ENCODE results near the gene CEP131. TPM values are rescaled to one million over a fixed set of nuclear protein-coding genes. Genes with fewer than 3 reads are reported as not detected.

Gene CEP131
- polyA plus RNA-seq, 3 donors: 5.0 to 12.7 (median 5.4) TPM

DNA sequence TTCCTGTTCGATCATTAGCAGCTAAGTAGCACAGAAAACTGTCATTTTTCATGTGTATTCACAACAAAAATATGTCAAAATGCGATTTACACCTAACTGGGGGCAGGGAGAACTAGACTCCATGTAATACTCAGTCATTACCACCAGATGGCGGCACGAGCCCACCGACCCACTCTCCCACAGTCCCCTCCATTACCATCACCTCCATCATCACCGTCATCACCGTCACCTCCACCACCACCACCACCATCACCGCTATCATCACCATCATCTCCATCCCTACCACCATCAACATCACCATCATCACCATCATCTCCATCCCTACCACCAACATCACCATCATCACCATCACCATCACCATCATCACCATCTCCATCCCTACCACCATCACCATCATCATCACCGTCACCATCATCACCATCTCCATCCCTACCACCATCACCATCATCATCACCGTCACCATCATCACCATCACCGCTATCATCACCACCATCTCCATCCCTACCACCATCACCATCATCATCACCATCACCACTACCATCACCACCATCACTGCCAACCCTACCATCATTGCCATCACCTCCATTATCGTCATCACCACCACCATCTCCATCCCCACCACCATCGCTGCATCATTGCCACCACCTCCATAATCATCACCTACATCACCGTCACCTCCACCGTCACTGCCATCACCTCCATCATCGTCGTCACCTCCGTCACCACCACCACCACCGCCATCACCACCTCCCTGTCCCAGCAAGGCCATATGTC, 30.8 kb upstream of the CEP131 start:
- WGBS, 3 donors: 62 to 64% (median 63%) methylated on average over 19 of the region's 19 CpGs
- no peak overlapping the region for H3K27ac ChIP-seq (ENCODE audit: low read depth, low read length)

DNA sequence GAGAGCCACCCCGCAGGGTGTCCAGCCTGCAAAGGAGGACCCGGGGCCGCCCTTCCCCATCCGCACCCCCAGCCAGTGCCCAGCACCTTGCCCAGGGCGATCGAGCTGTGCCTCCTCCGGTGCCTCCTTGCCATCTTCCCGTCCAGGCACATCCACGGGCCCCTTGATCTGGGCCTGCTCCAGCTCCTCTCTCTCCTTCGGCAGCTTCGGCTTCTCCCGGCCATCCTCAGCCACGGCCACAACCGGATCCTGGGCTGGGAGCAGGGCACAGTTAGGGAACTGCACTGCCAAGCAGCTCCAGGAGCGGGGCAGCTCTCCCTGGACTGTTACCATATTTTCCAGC, 30.2 kb upstream of the CEP131 start:
- no peak overlapping the region for H3K27ac ChIP-seq (ENCODE audit: low read depth, low read length)
- WGBS, 3 donors: 74 to 80% (median 79%) methylated on average over 13 to 15 of the region's 15 CpGs

DNA sequence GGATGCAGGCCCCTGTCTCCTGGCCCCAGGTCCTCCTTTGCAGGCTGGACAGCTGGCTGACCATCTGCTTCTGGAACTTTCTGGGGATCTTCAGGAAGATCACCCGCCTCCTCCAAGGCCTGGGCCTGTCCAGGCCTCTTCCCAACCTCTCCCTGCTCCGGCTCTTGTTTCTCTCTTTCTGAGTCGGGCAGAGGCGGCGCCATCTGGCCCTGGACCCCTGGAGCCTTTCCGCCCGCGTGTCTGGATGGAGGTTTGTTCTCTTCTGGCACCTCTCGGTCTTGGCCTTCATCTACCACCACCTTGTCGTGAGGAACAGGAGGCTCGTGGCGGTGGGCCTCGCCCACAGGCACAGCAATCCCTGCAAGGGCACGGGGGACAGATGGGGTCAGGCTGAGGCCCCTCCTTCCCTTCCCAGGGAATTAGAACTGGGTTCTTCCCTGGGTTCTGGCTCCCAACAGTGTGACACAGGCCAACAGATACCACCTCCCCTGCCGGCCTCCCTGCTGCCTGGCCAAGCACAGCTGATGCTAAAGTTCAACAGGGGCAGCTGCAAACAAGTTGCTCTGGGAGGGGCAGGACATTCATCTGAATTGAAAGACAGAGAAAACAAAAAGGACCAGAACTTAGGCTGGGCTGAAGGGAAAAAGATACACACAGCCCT, 29.7 kb upstream of the CEP131 start:
- H3K27ac ChIP-seq (ENCODE audit: low read depth, low read length): no peak overlapping the region
- WGBS, 3 donors: 85 to 90% (median 89%) methylated on average over 15 of the region's 15 CpGs

DNA sequence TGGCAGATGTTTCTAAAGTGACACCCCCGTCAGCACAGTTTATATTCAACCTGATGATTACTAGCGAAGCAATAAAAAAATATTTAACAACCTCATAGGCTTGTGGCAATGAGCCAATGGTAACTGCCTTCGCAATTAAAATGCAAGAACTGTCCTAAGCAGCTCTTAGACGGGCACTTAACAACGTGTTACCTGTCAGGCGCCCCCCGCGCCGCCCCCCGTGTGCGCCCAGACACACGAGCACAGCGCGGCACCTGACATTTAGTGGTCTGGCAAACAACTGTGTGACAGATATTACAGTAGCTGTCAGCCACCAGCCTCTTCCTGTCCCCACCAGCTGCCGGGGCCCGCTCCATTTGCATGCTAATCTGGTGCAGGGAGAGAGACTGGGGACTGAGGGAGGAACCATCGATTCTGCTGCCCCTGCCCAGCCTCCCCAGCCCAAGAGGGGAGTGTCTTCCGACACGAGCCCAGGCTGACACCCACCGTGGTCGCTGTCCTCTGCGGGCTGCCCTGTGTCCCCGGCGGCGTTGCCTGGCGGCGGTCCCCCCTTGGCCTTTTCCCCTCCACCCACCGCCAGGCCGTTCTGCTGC, 29.0 kb upstream of the CEP131 start:
- H3K27ac ChIP-seq (ENCODE audit: low read depth, low read length): no peak overlapping the region
- 83 to 88% (median 84%) methylated on average over 29 of the region's 29 CpGs for WGBS, 3 donors

DNA sequence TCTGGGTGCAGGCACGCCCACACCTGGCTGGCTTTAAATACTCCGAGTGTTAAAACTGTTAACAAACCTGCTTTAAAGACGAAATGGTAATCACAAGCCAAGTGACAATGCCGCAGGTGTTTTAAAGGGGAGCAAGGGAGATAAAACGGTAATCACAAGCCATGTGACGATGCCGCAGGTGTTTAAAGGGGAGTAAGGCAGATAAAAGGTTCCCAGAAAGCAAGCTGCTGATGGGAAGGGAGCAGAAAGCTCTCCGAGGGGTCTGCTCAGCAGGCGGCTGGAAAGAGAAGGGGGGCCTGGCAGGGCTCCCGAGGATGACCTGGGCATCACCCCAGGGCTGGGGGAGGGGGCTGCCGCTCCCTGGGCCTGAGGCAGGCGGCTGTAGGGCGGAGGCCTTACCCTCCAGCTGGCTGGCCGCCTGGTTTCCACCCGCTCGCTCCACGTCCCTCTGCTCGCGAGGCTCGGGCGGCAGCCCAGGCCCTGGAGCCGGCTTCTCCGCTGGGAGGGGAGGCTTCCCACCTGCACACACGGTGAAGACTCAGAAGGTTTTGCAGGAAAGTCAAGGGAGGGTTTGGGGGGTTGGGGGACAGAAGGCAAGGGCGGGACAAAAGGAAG, 28.4 kb upstream of the CEP131 start:
- WGBS, 3 donors: 75 to 86% (median 77%) methylated on average over 23 to 25 of the region's 25 CpGs
- H3K27ac ChIP-seq (ENCODE audit: low read depth, low read length): no peak overlapping the region

DNA sequence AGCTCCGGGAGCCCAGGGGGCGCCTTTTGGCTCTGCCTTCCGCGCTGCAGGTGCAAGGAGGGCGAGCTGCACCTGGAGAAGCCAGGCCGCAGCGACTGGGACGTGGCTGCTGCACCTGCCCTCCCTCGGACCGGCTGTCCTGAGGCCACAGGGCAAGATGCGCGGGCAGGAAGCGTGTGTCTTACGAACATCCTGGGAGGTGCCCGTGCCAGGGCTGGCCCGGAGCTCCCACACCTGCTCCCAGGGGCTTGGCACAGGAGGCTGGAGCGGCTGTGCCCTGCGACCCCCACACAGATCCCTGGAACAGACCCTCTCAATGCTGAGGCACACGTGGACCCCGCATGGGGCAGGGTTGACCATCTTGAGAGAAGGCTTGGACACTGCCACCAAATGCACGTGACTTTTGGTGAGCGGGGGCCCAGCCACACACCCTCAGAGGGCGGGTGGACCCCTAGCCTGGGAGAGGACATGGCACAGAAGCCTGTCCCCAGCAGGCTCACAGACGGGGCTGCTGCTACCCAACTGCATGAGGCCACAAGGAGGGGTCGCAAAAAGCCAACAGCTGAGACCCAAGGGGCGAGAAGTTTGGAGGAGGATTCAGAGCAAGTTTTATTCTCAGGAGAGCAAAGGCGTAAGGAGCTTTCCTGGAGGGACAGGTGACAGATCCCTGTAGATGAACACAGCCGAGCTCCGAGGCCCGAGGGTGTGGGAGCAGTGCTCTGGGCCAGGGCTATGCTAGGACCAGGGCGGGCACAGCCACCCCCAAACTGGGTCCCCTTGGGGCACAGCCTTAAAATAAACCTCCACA, 27.7 kb upstream of the CEP131 start:
- no peak overlapping the region for H3K27ac ChIP-seq (ENCODE audit: low read depth, low read length)
- WGBS, 3 donors: 90 to 93% (median 90%) methylated on average over 31 of the region's 31 CpGs

DNA sequence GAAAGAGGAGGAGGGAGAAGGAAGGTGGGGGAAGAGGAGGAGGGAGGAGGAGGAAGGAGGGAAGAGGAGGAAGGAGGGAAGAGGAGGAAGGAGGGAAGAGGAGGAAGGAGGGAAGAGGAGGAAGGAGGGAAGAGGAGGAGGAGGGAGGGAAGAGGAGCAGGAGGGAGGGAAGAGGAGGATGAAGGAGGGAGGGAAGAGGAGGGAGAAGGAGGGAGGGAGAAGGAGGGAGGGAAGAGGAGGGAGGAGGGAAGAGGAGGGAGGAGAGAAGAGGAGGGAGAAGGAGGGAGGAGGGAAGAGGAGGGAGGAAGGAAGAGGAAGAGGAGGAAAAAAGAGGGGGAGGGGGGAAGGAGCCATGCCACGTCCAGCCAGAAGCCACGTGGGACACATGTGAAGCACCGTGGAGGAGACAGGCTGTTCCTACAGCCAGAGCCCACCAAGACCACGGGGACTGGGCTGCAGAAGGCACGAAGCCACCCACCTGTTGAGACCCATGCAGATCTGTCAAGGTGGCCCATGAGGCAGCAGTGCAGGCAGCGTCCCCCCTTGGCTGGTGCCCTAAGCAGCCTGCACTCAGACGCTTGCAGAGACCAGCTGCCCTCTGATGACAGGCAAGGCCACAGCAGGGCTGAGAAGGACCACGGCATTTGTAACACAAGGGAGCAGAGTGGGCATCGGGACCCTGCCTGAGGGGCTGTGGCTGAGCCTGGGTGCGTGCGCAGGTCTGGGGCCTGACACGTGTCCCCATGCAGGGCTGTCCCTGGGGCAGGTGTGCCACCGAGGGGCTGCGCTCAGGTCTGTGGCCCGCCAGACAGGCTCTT, 26.7 kb upstream of the CEP131 start:
- no peak overlapping the region for H3K27ac ChIP-seq (ENCODE audit: low read depth, low read length)
- WGBS, 3 donors: 87 to 92% (median 92%) methylated on average over 15 of the region's 15 CpGs

DNA sequence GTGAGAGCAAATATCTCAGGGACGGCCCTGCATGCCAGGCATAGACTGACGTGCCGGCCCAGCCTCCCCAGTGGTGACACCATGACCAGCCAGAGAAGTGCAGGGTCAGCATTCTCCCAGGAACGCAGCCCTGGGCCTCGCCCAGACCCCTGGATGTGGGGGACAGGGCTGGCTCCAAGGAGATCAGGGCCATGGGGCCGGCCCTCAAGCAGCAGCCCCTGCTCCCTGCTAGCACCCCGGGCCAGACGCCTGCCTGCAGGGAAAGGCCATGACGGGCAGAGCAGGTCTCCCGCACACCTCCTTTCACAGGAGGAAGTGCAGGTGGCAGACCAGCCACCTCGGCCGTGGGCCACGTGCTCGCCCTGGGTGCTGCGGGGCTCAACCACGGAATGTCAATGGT, 25.9 kb upstream of the CEP131 start:
- 84 to 89% (median 86%) methylated on average over 16 of the region's 16 CpGs for WGBS, 3 donors
- H3K27ac ChIP-seq (ENCODE audit: low read depth, low read length): no peak overlapping the region

DNA sequence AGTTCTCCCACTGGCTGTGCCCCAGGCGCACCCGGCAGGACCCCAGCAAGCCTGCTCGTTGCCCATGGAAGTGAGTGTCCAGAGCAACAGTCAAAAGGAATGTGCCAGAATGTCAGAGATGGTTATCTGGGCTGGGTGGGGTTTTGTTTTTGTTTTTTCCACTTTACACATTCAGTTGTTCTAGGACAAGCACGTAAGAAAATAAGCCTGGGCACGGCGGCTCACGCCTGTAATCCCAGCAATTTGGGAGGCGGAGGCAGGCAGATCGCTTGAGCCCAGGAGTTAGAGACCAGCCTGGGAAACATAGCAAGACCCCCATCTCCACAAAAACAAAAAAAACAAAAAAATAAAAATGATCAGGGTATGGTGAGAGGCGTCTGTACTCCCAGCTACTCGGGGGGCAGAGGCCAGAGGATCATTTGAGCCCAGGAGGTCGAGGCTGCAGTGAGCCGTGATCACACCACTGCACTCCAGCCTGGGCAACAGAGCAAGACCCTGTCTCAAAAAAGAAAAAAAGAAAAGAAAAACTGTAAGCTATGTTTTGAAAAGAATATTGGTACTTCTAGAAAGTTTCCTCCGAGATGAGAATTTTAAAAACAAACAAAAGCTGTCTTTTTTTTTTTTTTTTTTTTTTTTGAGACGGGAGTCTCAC, 24.7 kb upstream of the CEP131 start:
- WGBS, 3 donors: 93 to 95% (median 93%) methylated on average over 14 of the region's 15 CpGs
- no peak overlapping the region for H3K27ac ChIP-seq (ENCODE audit: low read depth, low read length)

DNA sequence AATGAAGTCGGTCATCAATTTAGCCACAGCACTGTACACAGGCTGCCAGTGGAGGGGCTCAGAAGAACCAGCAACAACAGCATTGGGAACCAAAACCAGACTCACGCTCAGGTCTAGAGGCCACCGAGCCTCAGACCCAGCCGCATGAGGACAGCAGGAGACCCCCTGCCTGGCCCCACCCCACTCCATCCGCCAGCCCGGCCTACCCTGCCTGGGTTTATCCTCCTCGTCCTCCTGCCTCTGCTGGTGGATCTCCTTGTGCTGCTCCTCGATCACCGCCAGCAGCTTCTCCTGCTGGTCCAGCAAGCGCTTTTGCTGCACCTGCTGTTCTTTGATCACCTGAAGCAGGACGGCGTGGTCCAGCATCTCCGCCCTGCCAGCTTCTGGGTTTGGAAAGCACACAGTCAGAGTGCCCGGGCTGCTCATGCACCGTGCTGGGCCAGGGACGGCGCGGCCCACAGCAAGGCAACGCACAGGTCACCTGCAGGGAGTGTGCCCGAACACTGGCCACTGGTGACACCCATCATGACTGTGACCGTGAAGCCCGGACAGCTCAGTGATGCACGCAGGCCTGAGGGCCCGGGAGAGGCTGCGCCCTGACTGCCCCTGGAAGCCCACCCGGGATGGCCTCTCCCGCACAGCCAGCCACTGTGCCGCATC, 24.0 kb upstream of the CEP131 start:
- no peak overlapping the region for H3K27ac ChIP-seq (ENCODE audit: low read depth, low read length)
- WGBS, 3 donors: 93 to 96% (median 96%) methylated on average over 26 to 28 of the region's 28 CpGs

DNA sequence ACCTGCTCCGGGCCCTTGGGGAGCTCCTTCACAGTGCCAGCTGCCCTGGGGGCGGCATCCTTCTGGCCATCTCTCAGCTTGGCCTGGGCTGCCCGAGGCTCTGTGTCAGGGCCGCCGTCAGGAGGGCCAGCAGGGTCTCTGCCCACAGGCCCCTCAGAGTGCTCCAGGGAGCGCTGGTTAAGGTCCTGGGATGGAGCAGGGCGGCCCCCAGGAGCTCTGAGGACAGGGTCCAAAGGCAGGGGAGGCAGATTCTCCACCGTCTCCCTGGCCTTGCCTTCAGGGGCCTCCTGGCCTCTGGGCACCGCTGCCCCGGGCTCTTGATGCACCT, 23.5 kb upstream of the CEP131 start:
- WGBS, 3 donors: 89 to 92% (median 90%) methylated on average over 10 of the region's 10 CpGs
- no peak overlapping the region for H3K27ac ChIP-seq (ENCODE audit: low read depth, low read length)

DNA sequence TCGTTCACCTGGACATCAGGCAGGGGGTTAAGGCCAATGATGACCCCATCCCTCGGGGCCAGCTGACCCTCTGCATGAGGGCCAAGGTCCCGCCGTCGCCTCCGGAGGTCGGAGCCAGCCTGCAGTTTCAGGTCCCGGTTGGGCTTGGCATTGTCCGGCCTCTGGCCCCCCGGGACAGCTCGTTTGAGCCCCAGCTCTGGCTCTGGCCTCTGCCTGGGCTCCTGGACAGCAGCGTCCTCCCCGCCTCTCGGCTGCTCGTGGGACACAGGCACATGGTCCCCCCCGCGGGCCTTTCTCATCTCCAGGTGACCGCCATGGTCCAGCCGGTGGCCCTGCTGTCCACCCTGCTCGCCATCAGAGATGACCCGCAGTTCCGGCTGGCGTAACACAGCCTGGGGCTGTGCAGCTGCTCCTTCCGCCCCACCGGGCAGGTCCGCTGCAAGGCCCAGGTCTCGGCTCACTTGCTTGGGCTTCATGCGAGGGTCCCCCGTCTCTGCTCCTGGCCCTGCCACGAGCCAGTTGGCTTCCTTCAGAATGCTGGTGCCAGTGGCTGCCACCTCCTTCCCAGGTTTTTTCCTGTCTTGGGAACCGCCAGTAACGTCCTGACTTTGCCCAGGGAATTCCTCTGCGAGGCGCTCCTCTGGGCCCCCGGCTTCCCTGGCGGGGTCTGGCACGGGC, 23.0 kb upstream of the CEP131 start:
- H3K27ac ChIP-seq (ENCODE audit: low read depth, low read length): no peak overlapping the region
- WGBS, 3 donors: 68 to 79% (median 77%) methylated on average over 34 to 37 of the region's 37 CpGs

DNA sequence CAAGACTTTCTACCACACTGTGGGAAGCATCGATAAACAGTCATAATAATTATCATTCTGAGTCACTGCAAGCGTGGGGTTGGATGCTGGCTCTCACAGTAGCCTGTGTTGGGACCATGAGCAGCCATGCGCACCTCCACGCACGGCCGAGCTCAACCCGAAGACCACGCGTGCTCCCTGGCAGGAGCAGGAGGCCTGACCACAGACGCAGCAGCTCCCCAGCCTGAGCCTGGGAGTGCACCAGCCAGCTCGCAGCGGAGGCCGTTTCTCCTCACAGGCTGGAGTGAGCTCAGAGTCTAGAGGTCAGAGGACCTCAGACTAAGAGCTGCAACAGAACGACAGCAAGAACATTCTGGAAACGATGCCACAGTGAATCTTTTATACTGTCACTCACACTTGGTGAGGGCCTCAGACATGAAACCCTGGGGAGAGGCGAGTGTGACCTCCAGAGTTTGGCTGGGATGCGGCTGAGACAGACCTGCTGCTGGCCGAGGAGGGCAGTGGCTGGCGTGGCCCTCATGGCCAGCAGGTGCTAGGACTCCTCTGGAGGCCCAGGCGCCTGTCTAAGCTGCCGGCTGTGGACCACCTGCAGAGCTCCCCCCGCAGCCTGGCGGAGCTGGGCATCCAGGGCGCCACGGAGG, 22.4 kb upstream of the CEP131 start:
- WGBS, 3 donors: 84 to 86% (median 85%) methylated on average over 25 of the region's 25 CpGs
- no peak overlapping the region for H3K27ac ChIP-seq (ENCODE audit: low read depth, low read length)

DNA sequence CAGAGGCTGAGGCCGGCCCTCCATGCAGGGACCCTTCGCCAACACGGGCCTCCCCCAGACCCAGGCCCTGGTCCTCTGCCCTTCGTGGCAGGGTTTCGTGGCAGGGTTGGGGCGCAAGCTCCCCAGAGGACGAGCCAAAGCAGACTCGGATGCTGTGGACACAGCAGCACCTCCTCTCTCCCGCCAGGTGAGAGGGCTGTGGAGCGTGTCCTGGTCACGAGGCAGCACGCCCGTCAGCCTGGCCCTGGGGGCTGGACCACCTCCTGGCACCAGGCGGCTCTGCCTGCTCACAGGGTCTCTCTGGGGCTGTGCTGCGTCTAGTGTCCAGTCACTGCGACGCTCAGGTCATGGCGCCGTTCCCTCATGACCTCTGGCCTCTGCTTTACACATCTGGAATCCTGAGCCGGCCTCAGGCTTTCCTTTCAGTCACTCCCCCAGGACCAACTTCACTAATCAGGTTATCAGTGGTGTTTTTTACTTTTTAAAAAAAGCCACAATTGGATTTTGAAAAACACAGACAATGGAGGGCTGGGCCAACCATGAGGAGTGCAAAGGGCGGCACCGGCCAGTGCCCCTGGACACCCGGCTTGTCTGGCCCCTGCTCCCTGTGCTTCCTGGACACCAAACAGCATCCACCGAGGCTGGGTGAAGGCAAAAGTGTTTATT, 21.7 kb upstream of the CEP131 start:
- WGBS, 3 donors: 73 to 82% (median 78%) methylated on average over 24 of the region's 24 CpGs
- H3K27ac ChIP-seq (ENCODE audit: low read depth, low read length): no peak overlapping the region

DNA sequence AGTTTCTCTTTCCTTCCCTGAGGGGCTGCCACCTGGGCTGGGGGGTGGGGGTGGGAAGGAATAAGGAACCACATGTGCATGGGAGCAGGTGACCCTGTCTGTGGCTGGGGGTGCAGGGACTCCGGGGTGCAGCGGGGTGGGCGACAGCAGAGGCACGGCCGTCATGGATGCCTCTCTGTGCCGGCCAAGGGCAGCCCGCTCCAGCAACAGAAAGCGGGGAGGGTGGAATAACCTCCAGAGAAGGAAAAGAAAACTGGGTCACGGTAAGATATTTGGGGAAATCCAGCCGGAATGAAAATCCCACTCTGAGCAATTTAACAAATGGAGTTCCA, 20.5 kb upstream of the CEP131 start:
- no peak overlapping the region for H3K27ac ChIP-seq (ENCODE audit: low read depth, low read length)
- 79 to 86% (median 80%) methylated on average over 10 of the region's 10 CpGs for WGBS, 3 donors
